ENCODE data around the gene INO80.

INO80 gene

GRCh38 chr15:40992825-40993224, 123.3 kb downstream of the INO80 start:
- Histone ChIP-seq H3K4me3 (ENCODE audit: insufficient read depth in 1 of 2, low read depth in 1 of 2, low read length in 2 of 2) (no peak overlapping the region), H3K4me1 (ENCODE audit: control insufficient read depth, insufficient read depth, low read depth, low read length) (peaks cover 5% of the 10 kb centered on the region), H2BK15ac (ENCODE audit: low read depth, poor library complexity, severe bottlenecking) (peak overlapping the region; percentile 18), H4K91ac (ENCODE audit: low read length) (peak overlapping the region; percentile 65), H2AK5ac (ENCODE audit: low read length, severe bottlenecking) (no peak overlapping the region), H3K4me2 (ENCODE audit: low read length, poor library complexity, severe bottlenecking) (no peak overlapping the region), H3K27ac (ENCODE audit: low read length, poor library complexity, severe bottlenecking) (no peak overlapping the region), H2BK5ac (ENCODE audit: low read depth, low read length, poor library complexity, severe bottlenecking) (no peak overlapping the region), H3K18ac (ENCODE audit: low read depth in 1 of 2, low read length in 2 of 2) (peak overlapping the region; percentile 82 to 93), H3K36me3 (ENCODE audit: control insufficient read depth in 1 of 2, insufficient read depth in 2 of 2, low read depth in 1 of 2, low read length in 2 of 2) (peaks cover 14 to 65% of the 10 kb centered on the region in 2 experiments), H3K4ac (ENCODE audit: low read depth in 1 of 2, low read length in 2 of 2) (peak overlapping the region; percentile 47 to 51), H3K27me3 (ENCODE audit: control insufficient read depth in 1 of 2, insufficient read depth in 1 of 2, low read length in 2 of 2) (no peaks in the 10 kb centered on the region), H3K9me3 (ENCODE audit: control insufficient read depth, low read length) (no peaks in the 10 kb centered on the region), H3K14ac (ENCODE audit: low read length in 2 of 2) (no peak overlapping the region), H3K9ac (ENCODE audit: low read length) (peak overlapping the region; percentile 33), H4K8ac (ENCODE audit: low read length) (no peak overlapping the region), H3K23ac (ENCODE audit: low read length in 2 of 2) (no peak overlapping the region), H2BK120ac (ENCODE audit: low read depth, low read length) (peak overlapping the region; percentile 59), H3K79me1 (replicated peaks; ENCODE audit: low read length, poor library complexity, severe bottlenecking) (peaks cover 5% of the 10 kb centered on the region), H2AFZ (ENCODE audit: low read depth, low read length) (no peak overlapping the region), H2BK12ac (ENCODE audit: low read length in 2 of 2) (peak overlapping the region; percentile 83 to 92)
- no peak for DNase-seq
- 69% methylated on average over 5 of the region's 5 CpGs for WGBS

- Histone ChIP-seq H3K4me2 (ENCODE audit: low read length, poor library complexity, severe bottlenecking) (no peak overlapping the region), H3K23ac (ENCODE audit: low read length in 2 of 2) (no peak overlapping the region), H2BK15ac (ENCODE audit: low read depth, poor library complexity, severe bottlenecking) (no peak overlapping the region), H2AK5ac (ENCODE audit: low read length, severe bottlenecking) (no peak overlapping the region), H2BK12ac (ENCODE audit: low read length in 2 of 2) (no peak overlapping the region), H3K4ac (ENCODE audit: low read depth in 1 of 2, low read length in 2 of 2) (no peak overlapping the region), H4K91ac (ENCODE audit: low read length) (no peak overlapping the region), H3K4me1 (ENCODE audit: control insufficient read depth, insufficient read depth, low read depth, low read length) (peaks cover 5% of the 10 kb centered on the region), H3K36me3 (ENCODE audit: control insufficient read depth in 1 of 2, insufficient read depth in 2 of 2, low read depth in 1 of 2, low read length in 2 of 2) (peaks cover 19 to 66% of the 10 kb centered on the region in 2 experiments), H3K27me3 (ENCODE audit: control insufficient read depth in 1 of 2, insufficient read depth in 1 of 2, low read length in 2 of 2) (no peaks in the 10 kb centered on the region), H2BK120ac (ENCODE audit: low read depth, low read length) (no peak overlapping the region), H3K14ac (ENCODE audit: low read length in 2 of 2) (no peak overlapping the region), H3K27ac (ENCODE audit: low read length, poor library complexity, severe bottlenecking) (no peak overlapping the region), H3K4me3 (ENCODE audit: insufficient read depth in 1 of 2, low read depth in 1 of 2, low read length in 2 of 2) (no peak overlapping the region), H3K79me1 (replicated peaks; ENCODE audit: low read length, poor library complexity, severe bottlenecking) (peaks cover 7% of the 10 kb centered on the region), H2BK5ac (ENCODE audit: low read depth, low read length, poor library complexity, severe bottlenecking) (no peak overlapping the region), H3K9ac (ENCODE audit: low read length) (peak overlapping the region; percentile 33), H2AFZ (ENCODE audit: low read depth, low read length) (no peak overlapping the region), H3K9me3 (ENCODE audit: control insufficient read depth, low read length) (no peaks in the 10 kb centered on the region), H3K18ac (ENCODE audit: low read depth in 1 of 2, low read length in 2 of 2) (peak overlapping the region in 1 of 2 experiments; percentile 63), H4K8ac (ENCODE audit: low read length) (no peak overlapping the region)
- peak; percentile 90 for DNase-seq
- 5% methylated on average over 1 of the region's 1 CpG for WGBS
Measured at GRCh38 chr15:40992241-40992741, 123.8 kb downstream of the INO80 start.

GRCh38 chr15:40991355-40991754, 124.7 kb downstream of the INO80 start:
- 88% methylated on average over 3 of the region's 3 CpGs for WGBS
- Histone ChIP-seq H3K14ac (ENCODE audit: low read length in 2 of 2) (peak overlapping the region in 1 of 2 experiments; percentile 6), H2AFZ (ENCODE audit: low read depth, low read length) (no peak overlapping the region), H2AK5ac (ENCODE audit: low read length, severe bottlenecking) (no peak overlapping the region), H3K4me2 (ENCODE audit: low read length, poor library complexity, severe bottlenecking) (no peak overlapping the region), H3K79me1 (replicated peaks; ENCODE audit: low read length, poor library complexity, severe bottlenecking) (peaks cover 7% of the 10 kb centered on the region), H3K36me3 (ENCODE audit: control insufficient read depth in 1 of 2, insufficient read depth in 2 of 2, low read depth in 1 of 2, low read length in 2 of 2) (peaks cover 24 to 66% of the 10 kb centered on the region in 2 experiments), H2BK12ac (ENCODE audit: low read length in 2 of 2) (peak overlapping the region; percentile 82 to 85), H3K4ac (ENCODE audit: low read depth in 1 of 2, low read length in 2 of 2) (peak overlapping the region in 1 of 2 experiments; percentile 34), H2BK5ac (ENCODE audit: low read depth, low read length, poor library complexity, severe bottlenecking) (no peak overlapping the region), H3K9me3 (ENCODE audit: control insufficient read depth, low read length) (no peaks in the 10 kb centered on the region), H3K18ac (ENCODE audit: low read depth in 1 of 2, low read length in 2 of 2) (peak overlapping the region; percentile 65 to 76), H4K8ac (ENCODE audit: low read length) (peak overlapping the region; percentile 80), H3K4me1 (ENCODE audit: control insufficient read depth, insufficient read depth, low read depth, low read length) (peaks cover 5% of the 10 kb centered on the region), H3K9ac (ENCODE audit: low read length) (no peak overlapping the region), H3K4me3 (ENCODE audit: insufficient read depth in 1 of 2, low read depth in 1 of 2, low read length in 2 of 2) (no peak overlapping the region), H3K27ac (ENCODE audit: low read length, poor library complexity, severe bottlenecking) (no peak overlapping the region), H4K91ac (ENCODE audit: low read length) (no peak overlapping the region), H2BK120ac (ENCODE audit: low read depth, low read length) (no peak overlapping the region), H3K23ac (ENCODE audit: low read length in 2 of 2) (no peak overlapping the region), H3K27me3 (ENCODE audit: control insufficient read depth in 1 of 2, insufficient read depth in 1 of 2, low read length in 2 of 2) (no peaks in the 10 kb centered on the region), H2BK15ac (ENCODE audit: low read depth, poor library complexity, severe bottlenecking) (no peak overlapping the region)
- peak; percentile 53 for DNase-seq

DNA sequence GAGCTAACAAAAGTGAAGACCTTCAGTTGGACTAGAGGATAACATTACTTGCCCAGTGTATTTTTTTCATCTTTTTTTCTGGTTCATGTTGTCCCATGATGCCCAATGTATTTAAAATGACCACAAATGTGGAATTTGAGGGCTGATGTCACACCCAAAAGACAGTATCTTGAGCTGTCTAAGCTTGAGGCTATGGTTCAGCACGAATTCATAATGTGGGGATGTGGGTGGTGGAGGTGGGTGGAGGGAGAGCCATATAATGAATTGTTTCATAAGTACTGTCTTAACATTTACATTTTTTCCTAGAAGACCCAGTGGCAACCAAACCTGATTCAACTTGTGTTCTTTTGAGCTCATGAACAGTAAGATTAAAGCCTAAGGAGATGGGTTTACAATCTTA, 125.3 kb downstream of the INO80 start:
- peaks cover 7% of the 10 kb centered on the region for H3K79me1 ChIP-seq (replicated peaks; ENCODE audit: low read length, poor library complexity, severe bottlenecking)
- no peak for DNase-seq
- H2AK5ac ChIP-seq (ENCODE audit: low read length, severe bottlenecking): no peak overlapping the region
- no peak overlapping the region for H2AFZ ChIP-seq (ENCODE audit: low read depth, low read length)
- no peak overlapping the region for H4K91ac ChIP-seq (ENCODE audit: low read length)
- no peak overlapping the region for H3K4ac ChIP-seq (ENCODE audit: low read depth in 1 of 2, low read length in 2 of 2)
- H2BK15ac ChIP-seq (ENCODE audit: low read depth, poor library complexity, severe bottlenecking): no peak overlapping the region
- no peaks in the 10 kb centered on the region for H3K9me3 ChIP-seq (ENCODE audit: control insufficient read depth, low read length)
- no peak overlapping the region for H2BK120ac ChIP-seq (ENCODE audit: low read depth, low read length)
- no peaks in the 10 kb centered on the region for H3K27me3 ChIP-seq (ENCODE audit: control insufficient read depth in 1 of 2, insufficient read depth in 1 of 2, low read length in 2 of 2)
- H2BK12ac ChIP-seq (ENCODE audit: low read length in 2 of 2): peak overlapping the region in 1 of 2 experiments; percentile 54
- H3K14ac ChIP-seq (ENCODE audit: low read length in 2 of 2): no peak overlapping the region
- H3K4me1 ChIP-seq (ENCODE audit: control insufficient read depth, insufficient read depth, low read depth, low read length): peaks cover 5% of the 10 kb centered on the region
- no CpG with 5 or more reads among the region's 1 CpG for WGBS
- H3K27ac ChIP-seq (ENCODE audit: low read length, poor library complexity, severe bottlenecking): no peak overlapping the region
- H3K4me3 ChIP-seq (ENCODE audit: insufficient read depth in 1 of 2, low read depth in 1 of 2, low read length in 2 of 2): no peak overlapping the region
- no peak overlapping the region for H4K8ac ChIP-seq (ENCODE audit: low read length)
- no peak overlapping the region for H3K9ac ChIP-seq (ENCODE audit: low read length)
- peak overlapping the region in 1 of 2 experiments; percentile 73 for H3K18ac ChIP-seq (ENCODE audit: low read depth in 1 of 2, low read length in 2 of 2)
- no peak overlapping the region for H3K4me2 ChIP-seq (ENCODE audit: low read length, poor library complexity, severe bottlenecking)
- no peak overlapping the region for H2BK5ac ChIP-seq (ENCODE audit: low read depth, low read length, poor library complexity, severe bottlenecking)
- H3K23ac ChIP-seq (ENCODE audit: low read length in 2 of 2): no peak overlapping the region
- peaks cover 24 to 61% of the 10 kb centered on the region in 2 experiments for H3K36me3 ChIP-seq (ENCODE audit: control insufficient read depth in 1 of 2, insufficient read depth in 2 of 2, low read depth in 1 of 2, low read length in 2 of 2)
